H1 (cell line): Measurements from ENCODE around the gene ACCSL. TPM values are rescaled to one million over a fixed set of nuclear protein-coding genes. Genes with fewer than 3 reads are reported as not detected.

Experiments used
- CTCF ChIA-PET: fragments of 300-600 bp; sonication (Branson Sonifier 250); formaldehyde crosslinking; loops from one replicate; lab custom pipeline; 2021; ENCODE audit not compliant: partially characterized antibody; lab: Charles Lee
- POLR2A ChIA-PET: fragments of 300-600 bp; sonication (Branson Sonifier 250); formaldehyde crosslinking; loops from one replicate; lab custom pipeline; 2021; ENCODE audit warnings: inconsistent platforms; ENCODE audit not compliant: partially characterized antibody; lab: Charles Lee
- DNase-seq, 2 experiments: peaks; one replicate each; pipeline versions ENCODE4 v3.0.0 to v3.0.0-alpha.2; 2010 to 2022; ENCODE audit warnings: low spot score in 2 of 2, low read depth in 1 of 2, mixed read lengths in 1 of 2
- FAIRE-seq: peaks from 2 replicates; lab custom pipeline; 2011; peaks lifted over from hg19 to GRCh38; lab: Jason Lieb, UNC
- H2AFZ ChIP-seq: 2 replicates; pipeline ENCODE4 v1.8.1; 2012; ENCODE audit warnings: low read length, inconsistent platforms
- H2AK5ac ChIP-seq: 2 replicates; pipeline ENCODE4 v1.6.1; 2013; ENCODE audit warnings: low read depth, low read length
- H2BK120ac ChIP-seq: replicated peaks from 2 replicates; pipeline ENCODE3; 2013; ENCODE audit warnings: low read depth, low read length, inconsistent platforms
- H2BK12ac ChIP-seq: 2 replicates; pipeline ENCODE4 v1.6.1; 2013; ENCODE audit warnings: low read depth, low read length
- H2BK15ac ChIP-seq: 2 replicates; pipeline ENCODE4 v1.6.1; 2013; ENCODE audit warnings: low read length
- H2BK20ac ChIP-seq: 2 replicates; pipeline ENCODE4 v1.6.1; 2013; ENCODE audit warnings: low read length
- H2BK5ac ChIP-seq: 2 replicates; pipeline ENCODE4 v1.6.1; 2013; ENCODE audit warnings: low read depth, low read length
- H3K14ac ChIP-seq: 2 replicates; pipeline ENCODE4 v1.6.1; 2013; ENCODE audit warnings: inconsistent platforms; ENCODE audit not compliant: insufficient read length
- H3K18ac ChIP-seq: 2 replicates; pipeline ENCODE4 v1.6.1; 2013; ENCODE audit warnings: low read length; ENCODE audit errors: extremely low read depth
- H3K23ac ChIP-seq: 2 replicates; pipeline ENCODE4 v1.6.1; 2013; ENCODE audit warnings: inconsistent platforms; ENCODE audit not compliant: insufficient read length
- H3K23me2 ChIP-seq: 2 replicates; pipeline ENCODE4 v1.6.1; 2013; ENCODE audit warnings: low read depth, low read length
- H3K27ac ChIP-seq: 2 replicates; pipeline ENCODE4 v1.6.1; 2011; ENCODE audit warnings: low read depth, low read length, inconsistent platforms
- H3K27me3 ChIP-seq, 4 experiments: replicated peaks in 1 of 4; 1 replicate in 1 of 4; 2 replicates in 3 of 4; pipeline versions ENCODE4 v1.6.1 to v1.8.1; 2011 to 2013; ENCODE audit warnings: low read length in 3 of 4, mild to moderate bottlenecking in 3 of 4, inconsistent platforms in 2 of 4, mixed read lengths in 2 of 4, moderate library complexity in 1 of 4; ENCODE audit not compliant: control insufficient read depth in 3 of 4, insufficient read depth in 3 of 4; ENCODE audit errors: extremely low read depth in 1 of 4
- H3K36me3 ChIP-seq, 4 experiments: 2 replicates each; pipeline versions ENCODE4 v1.6.1 to v1.8.1; 2011 to 2013; ENCODE audit warnings: mild to moderate bottlenecking in 4 of 4, low read length in 3 of 4, moderate library complexity in 2 of 4, control low read depth in 1 of 4, inconsistent platforms in 1 of 4; ENCODE audit not compliant: insufficient read depth in 4 of 4, control insufficient read depth in 2 of 4
- H3K4ac ChIP-seq: replicated peaks from 2 replicates; pipeline ENCODE3; 2013; ENCODE audit warnings: low read length, low read depth, mixed read lengths, inconsistent platforms; ENCODE audit not compliant: insufficient read length
- H3K4me1 ChIP-seq, 4 experiments: replicated peaks in 1 of 4; 1 replicate in 1 of 4; 2 replicates in 3 of 4; pipeline versions ENCODE4 v1.6.1 to v1.8.1; 2011 to 2013; ENCODE audit warnings: low read length in 3 of 4, inconsistent platforms in 2 of 4, mixed read lengths in 1 of 4; ENCODE audit not compliant: insufficient read depth in 4 of 4, control insufficient read depth in 3 of 4
- H3K4me2 ChIP-seq, 2 experiments: 2 replicates each; pipeline versions ENCODE4 v1.6.1 to v1.8.1; 2011 to 2013; ENCODE audit warnings: low read depth in 2 of 2, low read length in 2 of 2, control low read depth in 1 of 2, inconsistent platforms in 1 of 2, mild to moderate bottlenecking in 1 of 2; ENCODE audit not compliant: insufficient read depth in 1 of 2
- H3K4me3 ChIP-seq, 4 experiments: fragments of 200-600, 300-600 bp in 1 of 4; sonication (generic), shearing (Covaris generic), sonication (Bioruptor Twin) in 1 of 4; 2 replicates each; pipeline versions ENCODE4 v1.5.1 to v1.8.1; 2011 to 2016; ENCODE audit warnings: low read length in 4 of 4, low read depth in 3 of 4, control low read depth in 2 of 4, inconsistent platforms in 2 of 4, mild to moderate bottlenecking in 2 of 4, mixed read lengths in 1 of 4, moderate library complexity in 1 of 4; ENCODE audit not compliant: insufficient read depth in 2 of 4; ENCODE audit errors: extremely low read depth in 1 of 4
- H3K56ac ChIP-seq: replicated peaks from 2 replicates; pipeline ENCODE3; 2013; ENCODE audit warnings: low read depth, mild to moderate bottlenecking, mixed read lengths, low read length, inconsistent platforms; ENCODE audit not compliant: insufficient read length
- H3K79me1 ChIP-seq: 2 replicates; pipeline ENCODE4 v1.6.1; 2013; ENCODE audit warnings: low read depth, low read length, control low read depth
- H3K79me2 ChIP-seq, 2 experiments: 2 replicates each; pipeline versions ENCODE4 v1.6.1 to v1.8.1; 2012 to 2013; ENCODE audit warnings: low read length in 2 of 2, mild to moderate bottlenecking in 2 of 2, inconsistent platforms in 1 of 2; ENCODE audit not compliant: insufficient read depth in 2 of 2, control insufficient read depth in 1 of 2
- H3K9ac ChIP-seq, 4 experiments: replicated peaks in 1 of 4; 1 replicate in 1 of 4; 2 replicates in 3 of 4; pipeline versions ENCODE4 v1.6.1 to v1.8.1; 2011 to 2013; ENCODE audit warnings: low read depth in 3 of 4, low read length in 3 of 4, control low read depth in 2 of 4, mild to moderate bottlenecking in 2 of 4, moderate library complexity in 2 of 4, inconsistent platforms in 1 of 4; ENCODE audit errors: extremely low read depth in 1 of 4
- H3K9me3 ChIP-seq, 2 experiments: 2 replicates each; pipeline versions ENCODE4 v1.6.1 to v1.8.1; 2012 to 2013; ENCODE audit warnings: mild to moderate bottlenecking in 2 of 2, moderate library complexity in 2 of 2, control low read depth in 1 of 2, inconsistent platforms in 1 of 2, low read depth in 1 of 2, low read length in 1 of 2, mixed read lengths in 1 of 2; ENCODE audit not compliant: insufficient read depth in 2 of 2
- H4K20me1 ChIP-seq, 2 experiments: replicated peaks in 1 of 2; 2 replicates each; pipeline versions ENCODE3 to v1.8.1; 2011 to 2013; ENCODE audit warnings: inconsistent platforms in 2 of 2, low read length in 2 of 2, mild to moderate bottlenecking in 1 of 2; ENCODE audit not compliant: insufficient read depth in 2 of 2, control insufficient read depth in 1 of 2
- H4K5ac ChIP-seq: 2 replicates; pipeline ENCODE4 v1.6.1; 2013; ENCODE audit warnings: low read length, low read depth, mixed read lengths, inconsistent platforms; ENCODE audit not compliant: insufficient read length
- H4K8ac ChIP-seq: 2 replicates; pipeline ENCODE4 v1.8.0; 2013; ENCODE audit warnings: mild to moderate bottlenecking, moderate library complexity, low read length, inconsistent platforms; ENCODE audit not compliant: insufficient read depth; ENCODE audit errors: extremely low read depth
- H4K91ac ChIP-seq: replicated peaks from 2 replicates; pipeline ENCODE3; 2013; ENCODE audit warnings: low read length, mixed read lengths, inconsistent platforms; ENCODE audit not compliant: insufficient read length
- CBX8 ChIP-seq: fragments of 300-800, 300-1000 bp; sonication (generic); IDR thresholded peaks from 2 replicates; pipeline ENCODE4 v1.7.1; 2016; ENCODE audit warnings: low read depth, low read length, borderline replicate concordance
- CHD1 ChIP-seq: IDR thresholded peaks from 2 replicates; pipeline ENCODE4 v1.6.1; 2012; ENCODE audit warnings: low read depth, low read length, improper control_type of control experiment
- CTBP2 ChIP-seq: IDR thresholded peaks from 2 replicates; pipeline ENCODE4 v1.7.0; 2011; ENCODE audit warnings: borderline replicate concordance, mild to moderate bottlenecking, moderate library complexity, mixed read lengths, low read length; ENCODE audit not compliant: insufficient read depth, insufficient read length
- EGR1 ChIP-seq: IDR thresholded peaks from 2 replicates; pipeline ENCODE4 v1.6.1; 2011; ENCODE audit warnings: low read depth, low read length, borderline replicate concordance
- EP300 ChIP-seq, 2 experiments: IDR thresholded peaks; 1 replicate in 1 of 2; 2 replicates in 1 of 2; pipeline ENCODE4 v1.6.1; 2011 to 2012; ENCODE audit warnings: low read depth in 2 of 2, low read length in 2 of 2, mild to moderate bottlenecking in 2 of 2, borderline replicate concordance in 1 of 2, inconsistent platforms in 1 of 2, moderate library complexity in 1 of 2
- HDAC6 ChIP-seq: IDR thresholded peaks from one replicate; pipeline ENCODE4 v1.7.1; 2012; ENCODE audit warnings: low read depth, mild to moderate bottlenecking, inconsistent platforms, low read length, moderate library complexity
- MAFK ChIP-seq: IDR thresholded peaks from 2 replicates; pipeline ENCODE4 v1.6.1; 2012; ENCODE audit warnings: low read depth, mild to moderate bottlenecking, improper control_type of control experiment, low read length
- RXRA ChIP-seq: IDR thresholded peaks from 2 replicates; pipeline ENCODE4 v1.6.1; 2011; ENCODE audit warnings: low read depth, mild to moderate bottlenecking, low read length, moderate library complexity; ENCODE audit not compliant: insufficient read depth
- SP4 ChIP-seq: IDR thresholded peaks from 2 replicates; pipeline ENCODE4 v1.6.1; 2012; ENCODE audit warnings: low read length, inconsistent platforms
- TAF1 ChIP-seq: IDR thresholded peaks from 2 replicates; pipeline ENCODE4 v1.6.1; 2011; ENCODE audit warnings: mild to moderate bottlenecking, low read depth, low read length
- TAF7 ChIP-seq: optimal IDR thresholded peaks from 2 replicates; pipeline ENCODE3; 2011; ENCODE audit warnings: low read depth, mild to moderate bottlenecking, inconsistent platforms, low read length, moderate library complexity, borderline replicate concordance
- polyA plus RNA-seq, 7 experiments: library from polyadenylated mRNA; depleted of rRNA in 3 of 7; stranded (reverse) in 5 of 7; unstranded in 2 of 7; fragments of >200 nt in 5 of 7; fragments of 200-250 nt in 2 of 7; gene quantifications; 1 replicate in 5 of 7; 2 replicates in 1 of 7; 4 replicates in 1 of 7; pipeline versions ENCODE4 v1.2.1 to v1.2.3, GENCODE V29; 2011 to 2013; ENCODE audit warnings: missing spikeins in 2 of 7, mixed read lengths in 2 of 7
- total RNA-seq: library from RNA; stranded (reverse); fragmentation: NEBNext Ultra II Directional; extraction: Animal tissue kit (Norgen Biotek cat#: 25700); gene quantifications from 2 replicates; pipeline ENCODE4 v1.2.1, GENCODE V29; 2021
- TF ChIP-seq, protein P1 (sequence below): IDR thresholded peaks from 2 replicates; pipeline ENCODE4 v1.6.1; 2012; ENCODE audit warnings: inconsistent platforms

ACCSL gene
- total and polyA plus RNA-seq, 2 of the 8 experiments (the other 6 are each of a cell fraction or from before 2014, with no cell fraction given): not detected

DNA sequence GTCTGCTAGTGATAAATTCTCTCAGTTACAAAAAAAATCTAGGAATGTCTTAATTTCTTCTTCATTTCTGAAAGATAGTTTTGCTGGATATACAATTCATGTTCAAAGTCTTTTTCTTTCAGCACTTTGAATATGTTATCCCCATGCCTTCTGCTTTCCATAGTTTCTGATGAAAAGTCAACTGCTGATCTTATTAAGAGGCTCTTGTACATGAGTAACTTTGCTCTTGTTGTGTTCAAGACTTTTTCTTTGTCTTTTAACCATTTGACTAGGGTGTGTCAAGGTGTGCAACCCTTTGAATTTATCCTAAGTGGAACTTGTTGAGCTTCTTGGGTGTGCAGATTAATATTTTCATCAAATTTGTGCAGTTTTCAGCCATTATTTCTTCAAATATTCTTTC lies 22.1 kb upstream of the ACCSL start:
- H4K91ac ChIP-seq: no peak overlapping the region
- H3K27ac ChIP-seq: no peak overlapping the region
- no peaks in the 10 kb centered on the region for H3K36me3 ChIP-seq
- H3K4me1 ChIP-seq: peaks cover 0 to 4% (median 2%) of the 10 kb centered on the region in 4 experiments; a peak in 4 of 7 replicates
- no peak overlapping the region for H3K4me2 ChIP-seq
- no peaks in the 10 kb centered on the region for H3K79me2 ChIP-seq
- peaks cover 0 to 2% of the 10 kb centered on the region in 2 experiments; a peak in 1 of 4 replicates for H3K9me3 ChIP-seq
- POLR2A ChIA-PET: no interaction called here
- no peak overlapping the region for H2BK120ac ChIP-seq
- CTCF ChIA-PET: interaction anchor here (0.6 kb wide), 1 partner anchor 28 kb away, joined by 3 read pairs; no protein-coding TSS in a partner anchor
- H4K8ac ChIP-seq: no peak overlapping the region
- no peaks in the 10 kb centered on the region for H3K23me2 ChIP-seq
- no peak overlapping the region for H2BK12ac ChIP-seq
- H4K20me1 ChIP-seq: no peaks in the 10 kb centered on the region
- no peak overlapping the region for H2BK5ac ChIP-seq
- no peak overlapping the region for H3K9ac ChIP-seq
- no peak overlapping the region for H2AFZ ChIP-seq
- no peak overlapping the region for H3K4me3 ChIP-seq
- no peak overlapping the region for H2AK5ac ChIP-seq
- TF ChIP-seq RXRA (no peak), EP300 (IDR thresholded peaks at IDR 0.05; ENCODE audit: borderline replicate concordance in 1 of 2, low read depth in 2 of 2, low read length in 2 of 2) (no peak), SP4 (no peak), CBX8 (no peak), EGR1 (no peak), CHD1 (no peak), CTBP2 (no peak), HDAC6 (no peak), MAFK (no peak), TAF1 (no peak), TAF7 (no peak)
- TF ChIP-seq, protein P1, sequence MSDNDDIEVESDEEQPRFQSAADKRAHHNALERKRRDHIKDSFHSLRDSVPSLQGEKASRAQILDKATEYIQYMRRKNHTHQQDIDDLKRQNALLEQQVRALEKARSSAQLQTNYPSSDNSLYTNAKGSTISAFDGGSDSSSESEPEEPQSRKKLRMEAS: no peak
- H3K4ac ChIP-seq: no peak overlapping the region
- no peak for FAIRE-seq
- H3K56ac ChIP-seq: no peak overlapping the region
- no peak overlapping the region for H3K18ac ChIP-seq
- H4K5ac ChIP-seq: no peak overlapping the region
- no peak overlapping the region for H2BK15ac ChIP-seq
- H3K23ac ChIP-seq: no peak overlapping the region
- DNase-seq: no peak
- no peak overlapping the region for H2BK20ac ChIP-seq
- no peaks in the 10 kb centered on the region for H3K27me3 ChIP-seq
- no peak overlapping the region for H3K14ac ChIP-seq
- H3K79me1 ChIP-seq: no peaks in the 10 kb centered on the region
